IMR-90 (cell line): ENCODE data around the gene SIK2. TPM values are rescaled to one million over a fixed set of nuclear protein-coding genes. Genes with fewer than 3 reads are reported as not detected.

Source experiments
- ATAC-seq: fragments of 200-7000 bp; cut with Tn5 transposase; 2 replicates; pipeline ENCODE4 v1.9.1; 2020; ENCODE audit warnings: low read depth, mild to moderate bottlenecking, moderate library complexity
- BruUV-seq: library from RNA; stranded (reverse); fragments of 400-500 nt; replicated peaks from 2 replicates; lab custom pipeline; 2021; lab: Mats Ljungman, UMichigan
- CTCF ChIA-PET: fragments of 300-600 bp; formaldehyde crosslinking; extraction: SDS; loops from one replicate; lab custom pipeline; 2021; ENCODE audit warnings: antibody characterized with exemption; lab: Yijun Ruan, JAX
- POLR2A ChIA-PET: fragments of 300-600 bp; sonication (Branson Sonifier 250); formaldehyde crosslinking; loops from one replicate; lab custom pipeline; 2022; ENCODE audit warnings: antibody characterized with exemption; ENCODE audit not compliant: unreplicated experiment; lab: Charles Lee
- DNase-seq: peaks from one replicate; pipeline ENCODE4 v3.0.0; 2013
- H2AFZ ChIP-seq: replicated peaks from 2 replicates; pipeline ENCODE3; 2013; ENCODE audit warnings: low read length, mild to moderate bottlenecking; ENCODE audit not compliant: poor library complexity
- H2AK5ac ChIP-seq: 2 replicates; pipeline ENCODE4 v1.6.1; 2013; ENCODE audit warnings: low read depth, low read length, inconsistent platforms
- H2AK9ac ChIP-seq: replicated peaks from 2 replicates; pipeline ENCODE3; 2013; ENCODE audit warnings: mild to moderate bottlenecking, low read depth, low read length, moderate library complexity; ENCODE audit not compliant: poor library complexity
- H2BK120ac ChIP-seq: 2 replicates; pipeline ENCODE4 v1.6.1; 2013; ENCODE audit warnings: low read depth, low read length, inconsistent platforms
- H2BK15ac ChIP-seq: 3 replicates; pipeline ENCODE4 v1.6.1; 2013; ENCODE audit warnings: low read depth, low read length, inconsistent platforms
- H2BK20ac ChIP-seq: 2 replicates; pipeline ENCODE4 v1.6.1; 2013; ENCODE audit warnings: low read depth, mild to moderate bottlenecking, inconsistent platforms, low read length, moderate library complexity
- H2BK5ac ChIP-seq: 2 replicates; pipeline ENCODE4 v1.6.1; 2013; ENCODE audit warnings: mild to moderate bottlenecking, low read depth, low read length, inconsistent platforms; ENCODE audit not compliant: poor library complexity, severe bottlenecking
- H3K14ac ChIP-seq: replicated peaks from 2 replicates; pipeline ENCODE4 v1.6.1; 2013; ENCODE audit warnings: low read depth, low read length, inconsistent platforms
- H3K18ac ChIP-seq: 2 replicates; pipeline ENCODE4 v1.6.1; 2013; ENCODE audit warnings: low read depth, low read length, control low read depth
- H3K23ac ChIP-seq: 2 replicates; pipeline ENCODE4 v1.6.1; 2013; ENCODE audit warnings: low read depth, low read length, inconsistent platforms
- H3K27ac ChIP-seq: 2 replicates; pipeline ENCODE4 v1.5.1; 2013; ENCODE audit warnings: mild to moderate bottlenecking, control low read depth, low read length; ENCODE audit not compliant: insufficient read depth
- H3K27me3 ChIP-seq: 2 replicates; pipeline ENCODE4 v1.6.1; 2013; ENCODE audit warnings: low read length; ENCODE audit not compliant: control insufficient read depth, insufficient read depth
- H3K36me3 ChIP-seq: 2 replicates; pipeline ENCODE4 v1.6.1; 2013; ENCODE audit warnings: low read length, mixed read lengths; ENCODE audit not compliant: control insufficient read depth, insufficient read depth
- H3K4ac ChIP-seq: 2 replicates; pipeline ENCODE4 v1.6.1; 2013; ENCODE audit warnings: low read depth, low read length, inconsistent platforms
- H3K4me1 ChIP-seq: 2 replicates; pipeline ENCODE4 v1.6.1; 2013; ENCODE audit warnings: low read length, mixed read lengths; ENCODE audit not compliant: control insufficient read depth, insufficient read depth
- H3K4me2 ChIP-seq: 2 replicates; pipeline ENCODE4 v1.6.1; 2013; ENCODE audit warnings: low read depth, mild to moderate bottlenecking, control low read depth, low read length, moderate library complexity
- H3K4me3 ChIP-seq: 2 replicates; pipeline ENCODE4 v1.5.1; 2013; ENCODE audit warnings: low read depth, mild to moderate bottlenecking, control low read depth, low read length, moderate library complexity; ENCODE audit not compliant: insufficient read depth
- H3K56ac ChIP-seq: 2 replicates; pipeline ENCODE4 v1.6.1; 2013; ENCODE audit warnings: low read length, inconsistent platforms; ENCODE audit not compliant: insufficient read depth; ENCODE audit errors: extremely low read depth
- H3K79me1 ChIP-seq, 2 experiments: 2 replicates each; pipeline ENCODE4 v1.6.1; 2013; ENCODE audit warnings: low read length in 2 of 2, inconsistent platforms in 1 of 2, low read depth in 1 of 2
- H3K9ac ChIP-seq: 2 replicates; pipeline ENCODE4 v1.6.1; 2013; ENCODE audit warnings: low read depth, low read length, control low read depth
- H3K9me1 ChIP-seq: 2 replicates; pipeline ENCODE4 v1.6.1; 2013; ENCODE audit warnings: low read length, inconsistent platforms; ENCODE audit not compliant: insufficient read depth
- H3K9me3 ChIP-seq: 2 replicates; pipeline ENCODE4 v1.6.1; 2013; ENCODE audit warnings: low read length; ENCODE audit not compliant: control insufficient read depth, insufficient read depth
- H4K20me1 ChIP-seq: 2 replicates; pipeline ENCODE4 v1.6.1; 2013; ENCODE audit warnings: low read length, inconsistent platforms; ENCODE audit not compliant: insufficient read depth
- H4K5ac ChIP-seq: 2 replicates; pipeline ENCODE4 v1.6.1; 2013; ENCODE audit warnings: mild to moderate bottlenecking, low read depth, low read length, control low read depth
- H4K8ac ChIP-seq, 2 experiments: 2 replicates each; pipeline ENCODE4 v1.6.1; 2013; ENCODE audit warnings: low read depth in 2 of 2, low read length in 2 of 2, control low read depth in 1 of 2, inconsistent platforms in 1 of 2
- H4K91ac ChIP-seq: 2 replicates; pipeline ENCODE4 v1.6.1; 2013; ENCODE audit warnings: low read depth, low read length, inconsistent platforms; ENCODE audit not compliant: insufficient read depth
- ELK1 ChIP-seq: fragments of 150-350 bp; IDR thresholded peaks from 2 replicates; pipeline ENCODE4 v1.6.1; 2016; ENCODE audit warnings: low read depth, mild to moderate bottlenecking, low read length, moderate library complexity, borderline replicate concordance
- MAFK ChIP-seq: IDR thresholded peaks from 2 replicates; pipeline ENCODE4 v1.6.1; 2012; ENCODE audit warnings: low read depth, low read length, improper control_type of control experiment
- USF2 ChIP-seq: fragments of 150-350 bp; IDR thresholded peaks from 2 replicates; pipeline ENCODE4 v1.6.1; 2017; ENCODE audit warnings: mild to moderate bottlenecking, antibody characterized with exemption, low read length, low read depth
- WGBS, 2 experiments: methylation state at CpG; one replicate each; pipeline versions ENCODE4 v1.1.5 to v1.1.7; 2013; ENCODE audit warnings: missing lambda C conversion rate in 2 of 2; ENCODE audit not compliant: insufficient read length in 1 of 2; ENCODE audit errors: extremely low coverage in 2 of 2; 5-methylcytosine and 5-hydroxymethylcytosine counted together
- dilution Hi-C: fragments of 300-500 bp; cut with HindIII; formaldehyde crosslinking; loops from one replicate; pipeline ENCODE4 v1.14.3; 2018; ENCODE audit warnings: low sequenced_read_pairs; ENCODE audit not compliant: unreplicated experiment
- in situ Hi-C: fragments of 300-500 bp; cut with MboI; formaldehyde crosslinking; loops from 3 replicates; pipeline ENCODE4 v1.14.3; 2019; ENCODE audit warnings: low sequenced_read_pairs, inconsistent platforms, mixed read lengths
- intact Hi-C: fragments of 100-400 bp; cut with micrococcal nuclease; formaldehyde crosslinking; loops from 2 replicates; pipeline ENCODE4 v1.10.0; 2022
- polyA plus RNA-seq, 3 experiments: library from polyadenylated mRNA; depleted of rRNA; stranded (reverse); fragments of >200 nt; gene quantifications; 2 replicates each; pipeline ENCODE4 v1.2.3, GENCODE V29; 2012; ENCODE audit warnings: low replicate concordance in 1 of 3
- total RNA-seq: library from RNA; depleted of rRNA; stranded (reverse); fragments of >200 nt; gene quantifications from 2 replicates; pipeline ENCODE4 v1.2.3, GENCODE V29; 2012

SIK2 gene
- total and polyA plus RNA-seq, 2 of the 4 experiments (the other 2 are of a cell fraction) = 7.9 to 10.4 TPM

GRCh38 chr11:111629499-111629898 is 27.2 kb downstream of the SIK2 start:
- Histone ChIP-seq H3K4me3 (no peak overlapping the region), H3K18ac (no peak overlapping the region), H3K14ac (no peak overlapping the region), H2BK15ac (no peak overlapping the region), H3K27me3 (no peaks in the 10 kb centered on the region), H2AFZ (no peak overlapping the region), H4K91ac (no peak overlapping the region), H3K4me1 (peaks cover 13% of the 10 kb centered on the region; the same call in 1 of the 2 replicates), H3K9ac (no peak overlapping the region), H2AK9ac (no peak overlapping the region), H3K23ac (no peak overlapping the region), H2AK5ac (no peak overlapping the region), H3K9me1 (no peaks in the 10 kb centered on the region; the same call in 1 of the 2 replicates), H2BK20ac (no peak overlapping the region), H4K8ac (no peak overlapping the region), H2BK5ac (no peak overlapping the region), H4K20me1 (no peaks in the 10 kb centered on the region; the same call in 1 of the 2 replicates), H3K4me2 (no peak overlapping the region), H3K9me3 (no peaks in the 10 kb centered on the region), H2BK120ac (no peak overlapping the region), H3K56ac (no peak overlapping the region), H3K36me3 (peaks cover 6% of the 10 kb centered on the region), H3K4ac (no peak overlapping the region), H3K27ac (no peak overlapping the region), H3K79me1 (peaks cover 6 to 62% of the 10 kb centered on the region in 2 experiments), H4K5ac (no peak overlapping the region)
- ATAC-seq (no peak), DNase-seq (no peak)
- ChIA-PET POLR2A (no interaction called here), CTCF (no interaction called here)
- WGBS, 2 experiments = no CpG with 5 or more reads among the region's 2 CpGs
- no TSS peak for BruUV-seq
- in situ Hi-C loops (no loop called here), intact Hi-C loops (no loop called here), dilution Hi-C loops (no loop called here)
- TF ChIP-seq MAFK = no peak
- TF ChIP-seq USF2 = no peak
- TF ChIP-seq ELK1 = no peak
